Pericardium fibroblast (primary cell): ENCODE data around the gene TLR9. TPM values are rescaled to one million over a fixed set of nuclear protein-coding genes. Genes with fewer than 3 reads are reported as not detected.

Source experiments
- total RNA-seq: library from RNA; depleted of rRNA; stranded (reverse); fragments of >200 nt; gene quantifications from 2 replicates; pipeline ENCODE4 v1.2.3, GENCODE V29; 2015

Gene TLR9, protein sequence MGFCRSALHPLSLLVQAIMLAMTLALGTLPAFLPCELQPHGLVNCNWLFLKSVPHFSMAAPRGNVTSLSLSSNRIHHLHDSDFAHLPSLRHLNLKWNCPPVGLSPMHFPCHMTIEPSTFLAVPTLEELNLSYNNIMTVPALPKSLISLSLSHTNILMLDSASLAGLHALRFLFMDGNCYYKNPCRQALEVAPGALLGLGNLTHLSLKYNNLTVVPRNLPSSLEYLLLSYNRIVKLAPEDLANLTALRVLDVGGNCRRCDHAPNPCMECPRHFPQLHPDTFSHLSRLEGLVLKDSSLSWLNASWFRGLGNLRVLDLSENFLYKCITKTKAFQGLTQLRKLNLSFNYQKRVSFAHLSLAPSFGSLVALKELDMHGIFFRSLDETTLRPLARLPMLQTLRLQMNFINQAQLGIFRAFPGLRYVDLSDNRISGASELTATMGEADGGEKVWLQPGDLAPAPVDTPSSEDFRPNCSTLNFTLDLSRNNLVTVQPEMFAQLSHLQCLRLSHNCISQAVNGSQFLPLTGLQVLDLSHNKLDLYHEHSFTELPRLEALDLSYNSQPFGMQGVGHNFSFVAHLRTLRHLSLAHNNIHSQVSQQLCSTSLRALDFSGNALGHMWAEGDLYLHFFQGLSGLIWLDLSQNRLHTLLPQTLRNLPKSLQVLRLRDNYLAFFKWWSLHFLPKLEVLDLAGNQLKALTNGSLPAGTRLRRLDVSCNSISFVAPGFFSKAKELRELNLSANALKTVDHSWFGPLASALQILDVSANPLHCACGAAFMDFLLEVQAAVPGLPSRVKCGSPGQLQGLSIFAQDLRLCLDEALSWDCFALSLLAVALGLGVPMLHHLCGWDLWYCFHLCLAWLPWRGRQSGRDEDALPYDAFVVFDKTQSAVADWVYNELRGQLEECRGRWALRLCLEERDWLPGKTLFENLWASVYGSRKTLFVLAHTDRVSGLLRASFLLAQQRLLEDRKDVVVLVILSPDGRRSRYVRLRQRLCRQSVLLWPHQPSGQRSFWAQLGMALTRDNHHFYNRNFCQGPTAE
- total RNA-seq: under 0.01 TPM in 1 of 2 replicates, not detected in the other

DNA sequence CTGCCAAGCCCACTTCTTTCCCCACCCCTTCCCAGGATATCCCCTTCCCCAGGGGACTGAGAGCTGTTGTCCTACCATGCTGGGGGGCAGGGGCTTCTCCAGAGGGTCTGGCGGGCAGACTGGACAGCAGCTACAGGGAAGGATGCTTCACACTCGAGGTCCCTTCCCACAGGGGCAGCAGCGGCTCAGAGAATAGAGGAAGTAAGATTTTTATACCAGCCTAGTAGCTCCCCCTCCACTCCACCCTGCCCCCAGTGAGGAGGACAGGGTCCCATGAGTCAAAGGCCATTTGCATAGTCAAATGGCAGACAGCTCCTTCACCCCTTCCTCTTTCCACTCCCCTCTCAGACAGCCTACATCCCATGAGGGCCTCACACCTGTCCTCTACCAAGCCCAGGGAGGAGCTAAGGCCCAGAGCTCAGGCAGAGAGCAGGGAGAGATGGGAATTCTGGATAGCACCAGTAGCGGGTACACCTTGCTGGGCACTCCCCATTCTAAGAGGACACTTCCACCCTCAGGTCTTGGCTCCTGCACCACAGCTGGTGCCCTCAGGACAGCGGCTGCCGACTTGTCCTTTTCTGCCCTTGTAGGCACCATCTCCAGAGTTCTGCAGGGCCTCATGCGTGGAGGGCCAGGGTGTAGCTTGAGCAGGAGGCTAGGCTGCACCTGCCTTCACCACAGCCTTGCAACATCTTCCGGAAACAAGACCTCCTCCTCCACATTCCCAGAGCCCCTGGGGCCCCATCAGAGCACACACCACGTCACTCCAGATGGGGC is at the start of gene TLR9:
Gene TLR9, minus strand, starts transcription at position 194 of the 777 bp plus-strand sequence. Its CDS starts 116 bp downstream, at position 78.

DNA sequence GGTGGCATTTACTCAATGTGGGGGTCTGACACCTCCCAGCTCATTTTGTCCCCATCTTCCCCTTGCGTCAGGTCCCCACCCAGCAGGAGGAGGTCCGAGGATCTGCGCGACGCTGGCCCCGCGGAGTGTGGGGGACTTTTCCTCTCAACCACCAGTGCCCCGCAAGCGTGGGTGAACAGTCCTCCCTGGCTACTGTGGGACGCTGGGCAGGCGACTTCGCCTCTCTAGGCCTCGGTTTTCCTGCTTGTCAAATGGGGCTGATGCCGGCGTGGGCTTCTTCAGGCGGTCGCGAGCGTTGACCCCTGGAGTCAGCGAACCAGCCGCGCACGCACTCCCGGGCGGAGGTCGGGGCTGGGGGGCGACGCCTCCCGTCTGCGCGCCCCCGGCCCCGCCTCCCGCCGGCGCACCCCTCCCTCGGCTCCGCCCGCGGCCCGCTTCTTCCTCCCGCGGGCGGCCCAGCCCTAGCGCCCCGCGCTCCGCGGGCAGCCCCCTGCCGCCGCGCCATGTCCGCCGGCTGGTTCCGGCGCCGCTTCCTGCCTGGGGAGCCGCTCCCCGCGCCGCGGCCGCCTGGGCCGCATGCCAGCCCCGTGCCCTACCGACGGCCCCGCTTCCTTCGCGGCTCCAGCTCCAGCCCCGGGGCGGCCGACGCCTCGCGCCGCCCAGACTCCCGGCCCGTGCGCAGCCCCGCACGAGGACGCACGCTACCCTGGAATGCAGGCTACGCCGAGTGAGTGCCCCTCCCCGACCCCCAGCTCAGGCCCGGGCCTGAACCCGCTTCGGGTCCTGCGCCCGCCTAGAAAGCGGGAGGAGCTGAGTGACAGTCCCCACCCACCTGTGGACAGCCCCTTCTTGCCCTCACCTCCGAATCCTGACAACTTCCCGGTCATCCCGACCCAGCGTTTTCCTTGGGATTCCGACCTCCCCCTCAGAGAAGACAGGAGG is 20.1 kb upstream of the TLR9 start, which contains the start of gene PPM1M:
Gene PPM1M, plus strand, starts transcription at position 438 of the 942 bp plus-strand sequence. Its CDS starts 66 bp downstream, at position 504.

DNA sequence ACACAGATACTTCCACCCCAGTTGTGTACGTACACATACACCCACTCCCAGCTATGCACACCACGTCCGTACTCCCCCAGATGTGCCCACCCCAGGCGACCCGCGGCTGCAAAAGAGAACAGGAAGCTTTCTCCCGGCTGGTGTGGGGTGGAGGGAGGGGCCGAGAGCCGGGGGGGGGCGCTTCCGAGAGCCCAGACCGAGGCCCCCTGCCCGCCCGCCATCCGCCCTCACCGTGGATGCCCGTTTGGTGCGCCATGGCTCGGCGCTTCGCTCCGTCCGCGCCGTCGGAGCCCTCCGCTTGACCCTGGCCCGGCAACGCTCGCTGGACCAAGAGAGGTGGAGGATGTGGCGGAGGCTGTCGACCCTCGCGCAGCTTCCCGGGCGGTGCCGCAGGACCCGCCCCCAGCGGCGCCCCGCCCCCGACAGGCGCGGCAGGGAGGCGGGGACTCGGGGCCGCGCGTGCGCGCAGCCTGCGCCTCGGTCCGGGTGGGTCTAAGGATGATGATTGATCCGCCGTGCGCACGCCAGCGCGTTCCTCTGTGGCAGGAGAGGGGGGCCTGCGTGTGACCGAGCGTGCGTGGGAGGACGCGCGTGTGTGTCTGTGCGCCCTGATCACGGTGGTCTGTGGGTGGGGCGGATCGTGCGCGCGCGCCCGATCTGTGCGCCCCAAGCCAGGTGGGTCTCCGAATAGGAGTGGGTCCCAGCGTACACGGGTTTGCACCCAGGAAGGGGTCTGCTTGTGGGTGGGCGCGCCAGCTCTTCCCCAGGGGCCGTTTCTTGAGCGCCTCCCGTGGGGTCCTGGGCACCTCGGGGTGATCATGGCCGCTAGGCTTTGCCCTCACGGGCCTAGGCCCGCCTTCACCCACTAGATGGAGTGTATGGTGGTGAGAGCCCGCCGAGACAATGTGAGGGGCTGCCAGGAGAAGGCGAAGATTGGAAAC is 13.6 kb upstream of the TLR9 start, which contains the start of gene TWF2:
Gene TWF2, minus strand, starts transcription at position 398 of the 941 bp plus-strand sequence. Its CDS starts 142 bp downstream, at position 256.

DNA sequence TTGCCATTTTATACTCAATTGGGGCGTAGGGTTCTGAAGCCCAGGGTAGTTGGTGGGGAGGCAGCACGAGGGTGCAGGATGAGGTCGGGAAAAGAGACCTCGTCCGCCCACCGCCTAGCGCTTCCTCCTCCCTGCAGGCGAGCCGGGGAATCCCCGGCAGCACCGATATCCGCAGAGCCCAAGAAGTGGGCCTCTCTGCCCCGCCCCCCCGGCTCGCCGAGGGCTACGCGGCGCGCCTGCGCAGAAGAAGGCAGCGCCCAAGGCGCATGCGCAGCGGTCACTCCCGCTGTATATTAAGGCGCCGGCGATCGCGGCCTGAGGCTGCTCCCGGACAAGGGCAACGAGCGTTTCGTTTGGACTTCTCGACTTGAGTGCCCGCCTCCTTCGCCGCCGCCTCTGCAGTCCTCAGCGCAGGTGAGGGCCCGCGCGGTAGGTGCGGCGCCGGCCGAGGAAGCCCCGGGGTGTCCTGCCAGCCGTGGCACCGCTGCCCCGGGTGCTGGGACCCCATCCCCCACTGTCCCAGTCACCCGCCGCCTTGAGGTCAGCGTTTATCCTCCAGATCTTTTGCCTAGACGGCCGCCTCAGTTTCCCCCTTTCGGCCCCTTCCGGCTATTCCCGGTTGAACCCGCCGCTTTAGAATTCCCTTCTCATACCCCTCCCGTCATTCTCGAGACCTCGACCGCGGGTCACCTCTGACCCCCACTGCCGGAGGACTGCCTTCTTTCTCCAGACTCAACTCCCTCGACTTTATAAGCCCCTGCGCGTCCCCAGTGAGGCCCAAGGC is 27.4 kb downstream of the TLR9 start, which contains the start of gene ALAS1:
Gene ALAS1, plus strand, starts transcription at position 319 of the 784 bp plus-strand sequence. CDS start 1,082 bp downstream, outside the sequence.

Other genes with a start within 250 kb of the TLR9 start
- gene ACY1, start 242.1 kb downstream of the TLR9 start, total RNA-seq: 45.4 and 56.4 TPM in 2 replicates
- 2,355 and 3,402 TPM in 2 replicates for gene RPL29, start 229.8 kb downstream of the TLR9 start, total RNA-seq
- gene DUSP7, start 169.1 kb downstream of the TLR9 start, total RNA-seq: 7.3 and 10.6 TPM in 2 replicates
- 1.2 and 2.2 TPM in 2 replicates for gene POC1A, start 71.2 kb downstream of the TLR9 start, total RNA-seq
- 24.8 and 26.4 TPM in 2 replicates for gene ALAS1, start 27.5 kb downstream of the TLR9 start, total RNA-seq
- gene TWF2, start 13.5 kb upstream of the TLR9 start, total RNA-seq: 124 and 138 TPM in 2 replicates
- gene PPM1M, start 20.1 kb upstream of the TLR9 start, total RNA-seq: 16.3 and 24.9 TPM in 2 replicates
- gene WDR82, start 53.0 kb upstream of the TLR9 start, total RNA-seq: 53.6 and 58.0 TPM in 2 replicates
- 5.6 and 11.1 TPM in 2 replicates for gene GLYCTK, start 62.2 kb upstream of the TLR9 start, total RNA-seq
- gene DNAH1, start 90.7 kb upstream of the TLR9 start, total RNA-seq: 1.2 and 5.0 TPM in 2 replicates
- 44.8 and 57.6 TPM in 2 replicates for gene BAP1, start 184.4 kb upstream of the TLR9 start, total RNA-seq
- 1.5 and 5.3 TPM in 2 replicates for gene PHF7, start 185.0 kb upstream of the TLR9 start, total RNA-seq
- gene SEMA3G, start 219.5 kb upstream of the TLR9 start, total RNA-seq: 1.0 TPM in 1 of 2 replicates, not detected in the other
- gene TNNC1, start 228.4 kb upstream of the TLR9 start, total RNA-seq: 1.2 and 30.3 TPM in 2 replicates
- 43.8 and 45.9 TPM in 2 replicates for gene NISCH, start 230.0 kb upstream of the TLR9 start, total RNA-seq